RWPE2 (cell line): ENCODE data around the gene CC2D2B.
"Not testable (repeated sequence)": the region's sequence is repeated elsewhere in the genome, so short reads cannot be mapped to it uniquely, and the experiment has no call there.

Experiments
- ATAC-seq: fragments of 200-7000 bp; cut with Tn5 transposase; 3 replicates; pipeline ENCODE4 v1.9.1; 2021; ENCODE audit warnings: low read depth
- DNase-seq: peaks from one replicate; pipeline ENCODE4 v3.0.0-alpha.2; 2020; ENCODE audit warnings: low spot score
- H3K27ac ChIP-seq: fragments of 450-650 bp; 2 replicates; pipeline ENCODE4 v1.5.1; 2017; ENCODE audit warnings: mild to moderate bottlenecking; ENCODE audit not compliant: poor library complexity, severe bottlenecking
- H3K27me3 ChIP-seq: fragments of 250-450 bp; sonication (Bioruptor Pico); 2 replicates; pipeline ENCODE4 v1.5.1; 2021; ENCODE audit warnings: mild to moderate bottlenecking, moderate library complexity; ENCODE audit not compliant: insufficient read depth, poor library complexity, severe bottlenecking
- H3K36me3 ChIP-seq: fragments of 250-450 bp; sonication (Bioruptor Pico); 2 replicates; pipeline ENCODE4 v1.5.1; 2020; ENCODE audit warnings: low read depth, mild to moderate bottlenecking, moderate library complexity
- H3K4me1 ChIP-seq: fragments of 250-450 bp; sonication (Bioruptor Pico); 2 replicates; pipeline ENCODE4 v1.5.1; 2021; ENCODE audit warnings: mild to moderate bottlenecking, moderate library complexity; ENCODE audit not compliant: insufficient read depth, poor library complexity, severe bottlenecking
- H3K4me3 ChIP-seq: fragments of 250-450 bp; sonication (Bioruptor Pico); 2 replicates; pipeline ENCODE4 v1.5.1; 2021; ENCODE audit warnings: mild to moderate bottlenecking, moderate library complexity; ENCODE audit not compliant: severe bottlenecking
- H3K9me3 ChIP-seq: fragments of 250-450 bp; sonication (Bioruptor Pico); 2 replicates; pipeline ENCODE4 v1.5.1; 2021; ENCODE audit warnings: mild to moderate bottlenecking, moderate library complexity; ENCODE audit not compliant: severe bottlenecking
- TF ChIP-seq, protein P1 (sequence below): fragments of 450-650 bp; IDR thresholded peaks from one replicate; pipeline ENCODE4 v1.5.1; 2017; ENCODE audit warnings: mild to moderate bottlenecking, moderate library complexity; ENCODE audit not compliant: poor library complexity, severe bottlenecking

CC2D2B gene

DNA sequence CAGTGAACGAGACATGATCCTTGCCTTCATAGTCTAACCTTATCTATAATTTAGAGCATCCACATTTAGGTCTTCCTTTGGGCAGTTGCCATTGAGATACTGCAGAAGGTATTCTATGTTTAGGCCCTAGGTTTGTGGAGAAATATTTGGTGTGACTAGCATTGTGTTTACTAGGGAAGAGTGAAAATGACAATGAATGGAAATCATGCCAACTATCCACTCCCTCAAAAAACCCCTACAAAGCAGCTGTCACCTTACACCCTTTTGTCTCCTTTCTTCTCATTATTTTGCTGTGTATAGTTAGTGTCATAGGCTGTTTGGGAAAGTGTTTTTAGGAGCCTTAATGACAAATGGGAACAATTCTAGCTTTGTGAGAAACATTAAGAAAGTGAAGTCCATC lies 138.8 kb downstream of the CC2D2B start:
- Histone ChIP-seq H3K27ac (no peak overlapping the region), H3K9me3 (no peaks in the 10 kb centered on the region), H3K4me1 (peaks cover 12% of the 10 kb centered on the region), H3K36me3 (peaks cover 41% of the 10 kb centered on the region), H3K27me3 (no peaks in the 10 kb centered on the region), H3K4me3 (no peak overlapping the region)
- TF ChIP-seq, protein P1, sequence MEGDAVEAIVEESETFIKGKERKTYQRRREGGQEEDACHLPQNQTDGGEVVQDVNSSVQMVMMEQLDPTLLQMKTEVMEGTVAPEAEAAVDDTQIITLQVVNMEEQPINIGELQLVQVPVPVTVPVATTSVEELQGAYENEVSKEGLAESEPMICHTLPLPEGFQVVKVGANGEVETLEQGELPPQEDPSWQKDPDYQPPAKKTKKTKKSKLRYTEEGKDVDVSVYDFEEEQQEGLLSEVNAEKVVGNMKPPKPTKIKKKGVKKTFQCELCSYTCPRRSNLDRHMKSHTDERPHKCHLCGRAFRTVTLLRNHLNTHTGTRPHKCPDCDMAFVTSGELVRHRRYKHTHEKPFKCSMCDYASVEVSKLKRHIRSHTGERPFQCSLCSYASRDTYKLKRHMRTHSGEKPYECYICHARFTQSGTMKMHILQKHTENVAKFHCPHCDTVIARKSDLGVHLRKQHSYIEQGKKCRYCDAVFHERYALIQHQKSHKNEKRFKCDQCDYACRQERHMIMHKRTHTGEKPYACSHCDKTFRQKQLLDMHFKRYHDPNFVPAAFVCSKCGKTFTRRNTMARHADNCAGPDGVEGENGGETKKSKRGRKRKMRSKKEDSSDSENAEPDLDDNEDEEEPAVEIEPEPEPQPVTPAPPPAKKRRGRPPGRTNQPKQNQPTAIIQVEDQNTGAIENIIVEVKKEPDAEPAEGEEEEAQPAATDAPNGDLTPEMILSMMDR: no peak
- ATAC-seq: no peak
- no peak for DNase-seq

DNA sequence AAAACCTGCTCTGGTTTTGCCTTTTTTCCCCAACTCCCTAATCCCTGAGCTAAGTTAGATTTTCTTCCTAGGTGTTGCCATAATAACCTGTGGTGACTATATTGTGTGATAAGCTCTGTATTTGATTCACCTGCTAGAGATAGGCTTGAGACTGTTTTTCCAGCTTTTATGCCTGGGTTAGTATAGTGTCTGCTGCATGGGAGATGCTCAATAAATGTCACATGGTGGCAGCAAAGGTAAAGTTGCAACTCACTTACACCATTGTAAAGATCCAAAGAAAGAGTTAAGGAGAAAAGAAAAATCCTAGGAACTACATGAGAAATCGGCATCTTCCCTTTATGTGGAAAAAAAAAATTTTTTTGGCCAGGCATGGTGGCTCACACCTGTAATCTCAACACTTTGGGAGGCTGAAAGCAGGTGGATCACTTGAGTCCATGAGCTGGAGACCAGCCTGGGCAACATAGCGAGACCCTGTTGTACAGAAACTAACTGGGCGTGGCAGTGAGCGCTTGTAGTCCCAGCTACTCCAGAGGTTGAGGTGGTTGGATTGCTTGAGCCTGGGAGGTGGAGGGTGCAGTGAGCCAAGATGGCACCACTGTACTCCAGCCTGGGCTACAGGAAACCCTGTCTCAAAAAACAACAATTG lies 139.4 kb downstream of the CC2D2B start:
- H3K27ac ChIP-seq: no peak overlapping the region
- peaks cover 12% of the 10 kb centered on the region for H3K4me1 ChIP-seq
- DNase-seq (no peak), ATAC-seq (no peak)
- no peaks in the 10 kb centered on the region for H3K27me3 ChIP-seq
- TF ChIP-seq, protein P1: peak; percentile 23
- peaks cover 47% of the 10 kb centered on the region for H3K36me3 ChIP-seq
- H3K9me3 ChIP-seq: no peaks in the 10 kb centered on the region
- H3K4me3 ChIP-seq: no peak overlapping the region

- H3K27ac ChIP-seq, H3K9me3 ChIP-seq, ATAC-seq, DNase-seq, H3K27me3 ChIP-seq, H3K4me3 ChIP-seq, H3K4me1 ChIP-seq: not testable (repeated sequence)
- H3K36me3 ChIP-seq: peaks cover 47% of the 10 kb centered on the region
Measured at GRCh38 chr10:96047925-96048324, 140.2 kb downstream of the CC2D2B start.

- peaks cover 54% of the 10 kb centered on the region for H3K36me3 ChIP-seq
- H3K27ac ChIP-seq: no peak overlapping the region
- no peaks in the 10 kb centered on the region for H3K27me3 ChIP-seq
- no peak for ATAC-seq
- no peak for DNase-seq
- no peaks in the 10 kb centered on the region for H3K9me3 ChIP-seq
- peaks cover 6% of the 10 kb centered on the region for H3K4me1 ChIP-seq
- no peak overlapping the region for H3K4me3 ChIP-seq
- TF ChIP-seq, protein P1: no peak
Measured at GRCh38 chr10:96049340-96049739, 141.6 kb downstream of the CC2D2B start.

DNA sequence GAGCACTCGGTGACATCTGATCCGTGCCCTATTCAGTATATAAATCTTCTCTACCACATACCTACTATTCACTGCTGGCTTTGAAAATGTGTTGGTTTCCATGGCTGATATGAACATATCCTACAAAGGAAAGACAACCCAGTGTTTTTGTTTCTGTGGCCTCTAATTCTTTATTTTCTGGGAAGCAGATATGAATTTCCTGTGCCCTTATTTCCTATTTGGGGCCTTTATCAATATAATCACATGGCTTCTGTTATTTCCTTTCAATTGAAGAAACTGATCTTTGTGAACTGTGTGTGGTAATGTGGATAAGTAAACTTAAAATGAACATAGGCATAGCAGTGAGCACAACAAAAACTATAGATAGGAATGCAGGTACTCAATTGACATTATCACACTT lies 146.2 kb downstream of the CC2D2B start:
- Histone ChIP-seq H3K27ac (no peak overlapping the region), H3K4me3 (no peak overlapping the region), H3K4me1 (no peaks in the 10 kb centered on the region), H3K27me3 (no peaks in the 10 kb centered on the region), H3K9me3 (no peaks in the 10 kb centered on the region), H3K36me3 (peaks cover 69% of the 10 kb centered on the region)
- DNase-seq: no peak
- ATAC-seq: no peak
- TF ChIP-seq, protein P1: no peak
